GM21390 (cell line): Measurements from ENCODE around the gene SV2C.

Source experiments
- ATAC-seq: cut with Tn5 transposase; IDR thresholded peaks from one replicate; pipeline ENCODE4 v1.9.1; 2021; ENCODE audit not compliant: unreplicated experiment

The SV2C gene

GRCh38 chr5:76376148-76376865, 293.1 kb downstream of the SV2C start:
- ATAC-seq, result no peak

GRCh38 chr5:76376866-76377230, 293.7 kb downstream of the SV2C start:
- no peak for ATAC-seq

GRCh38 chr5:76378355-76378754, 295.2 kb downstream of the SV2C start:
- no peak for ATAC-seq

- ATAC-seq, result no peak
Measured at GRCh38 chr5:76379316-76379715, 296.1 kb downstream of the SV2C start.

- no peak for ATAC-seq
Measured at GRCh38 chr5:76379855-76380254, 296.7 kb downstream of the SV2C start.

- ATAC-seq, result no peak
Measured at GRCh38 chr5:76380346-76381066, 297.3 kb downstream of the SV2C start.

- no peak for ATAC-seq
Measured at GRCh38 chr5:76383126-76383832, 300.1 kb downstream of the SV2C start.

GRCh38 chr5:76384189-76384588, 301.0 kb downstream of the SV2C start:
- ATAC-seq, result no peak

GRCh38 chr5:76384705-76385104, 301.5 kb downstream of the SV2C start:
- ATAC-seq, result no peak

- no peak for ATAC-seq
Measured at GRCh38 chr5:76385540-76385939, 302.4 kb downstream of the SV2C start.

GRCh38 chr5:76386360-76386759, 303.2 kb downstream of the SV2C start:
- ATAC-seq, result no peak

- ATAC-seq, result no peak
Measured at GRCh38 chr5:76388236-76388635, 305.1 kb downstream of the SV2C start.

GRCh38 chr5:76388791-76389512, 305.8 kb downstream of the SV2C start:
- ATAC-seq, result no peak

GRCh38 chr5:76389513-76390154, 306.5 kb downstream of the SV2C start:
- no peak for ATAC-seq

- ATAC-seq, result no peak
Measured at GRCh38 chr5:76391014-76391413, 307.8 kb downstream of the SV2C start.

GRCh38 chr5:76393035-76393680, 310.0 kb downstream of the SV2C start:
- no peak for ATAC-seq

GRCh38 chr5:76397200-76397599, 314.0 kb downstream of the SV2C start:
- no peak for ATAC-seq

GRCh38 chr5:76399268-76399667, 316.1 kb downstream of the SV2C start:
- ATAC-seq, result no peak

GRCh38 chr5:76400466-76400865, 317.3 kb downstream of the SV2C start:
- no peak for ATAC-seq

GRCh38 chr5:76401801-76402250, 318.6 kb downstream of the SV2C start:
- ATAC-seq, result no peak
